ENCODE results near the gene ARL2BP. TPM values are rescaled to one million over a fixed set of nuclear protein-coding genes. Genes with fewer than 3 reads are reported as not detected.

Gene ARL2BP
- total RNA-seq, 1 experiment from 2014 or later, result 94.4 TPM

DNA sequence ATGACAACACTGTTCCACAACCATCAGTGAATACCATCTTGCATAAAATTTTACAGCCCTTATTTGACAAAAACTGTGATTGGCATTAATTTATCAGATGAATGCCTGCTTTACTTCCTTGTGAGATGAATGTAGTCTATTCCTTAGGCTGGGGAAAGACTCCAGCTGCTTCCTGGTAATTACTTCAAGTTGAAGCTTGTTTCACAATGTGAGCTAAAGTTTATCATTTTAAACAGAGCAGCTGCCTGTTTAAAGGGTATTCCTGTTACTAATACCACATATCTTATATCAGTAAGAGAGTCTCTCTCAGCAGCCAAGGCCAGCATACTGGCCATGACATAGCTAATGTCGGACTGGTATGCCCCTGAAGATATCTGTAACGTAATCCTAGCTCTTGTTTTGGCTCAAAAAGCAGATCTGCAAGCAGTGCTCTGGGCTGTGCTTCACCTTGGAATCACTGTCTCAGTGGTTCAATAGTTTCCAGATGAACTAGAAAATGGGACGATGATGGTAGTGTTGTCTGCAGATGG is 13.2 kb upstream of the ARL2BP start:
- CTCF ChIA-PET, result no interaction called here
- POLR2A ChIA-PET, result interaction anchor here (0.6 to 1.3 kb wide), 2 partner anchors 14 to 18 kb away, joined by 3 read pairs; no protein-coding TSS in a partner anchor
- no peaks in the 10 kb centered on the region for H3K9me3 Mint-ChIP-seq (ENCODE audit: unreplicated experiment)
- intact Hi-C loops (cut with micrococcal nuclease), result no loop called here
- BruUV-seq (replicated peaks), result no TSS peak
- no peaks in the 10 kb centered on the region for H3K27me3 Mint-ChIP-seq (ENCODE audit: insufficient read depth, unreplicated experiment)
- H3K4me3 Mint-ChIP-seq (ENCODE audit: unreplicated experiment), result no peak overlapping the region
- peaks cover 98% of the 10 kb centered on the region for H3K36me3 Mint-ChIP-seq (ENCODE audit: insufficient read depth, unreplicated experiment)
- no peak overlapping the region for H3K27ac Mint-ChIP-seq (ENCODE audit: low read depth, unreplicated experiment)
- TF ChIP-seq CTCF (IDR thresholded peaks at IDR 0.05; ENCODE audit: unreplicated experiment), result no peak
- peaks cover 5% of the 10 kb centered on the region for H3K4me1 Mint-ChIP-seq (ENCODE audit: insufficient read depth, unreplicated experiment)
- DNase-seq (ENCODE audit: unreplicated experiment), result no peak

- ChIA-PET POLR2A (no interaction called here), CTCF (interaction anchor here (0.6 to 1.0 kb wide), 2 partner anchors 15 to 150 kb away, joined by 3 read pairs; no protein-coding TSS in a partner anchor)
- Mint-ChIP-seq H3K36me3 (ENCODE audit: insufficient read depth, unreplicated experiment) (peaks cover 89% of the 10 kb centered on the region), H3K4me3 (ENCODE audit: unreplicated experiment) (no peak overlapping the region), H3K9me3 (ENCODE audit: unreplicated experiment) (no peaks in the 10 kb centered on the region), H3K4me1 (ENCODE audit: insufficient read depth, unreplicated experiment) (peaks cover 5% of the 10 kb centered on the region), H3K27ac (ENCODE audit: low read depth, unreplicated experiment) (no peak overlapping the region), H3K27me3 (ENCODE audit: insufficient read depth, unreplicated experiment) (no peaks in the 10 kb centered on the region)
- no TSS peak for BruUV-seq (replicated peaks)
- intact Hi-C loops (cut with micrococcal nuclease), result no loop called here
- TF ChIP-seq CTCF (IDR thresholded peaks at IDR 0.05; ENCODE audit: unreplicated experiment), result no peak
- no peak for DNase-seq (ENCODE audit: unreplicated experiment)
Observed at GRCh38 chr16:57233944-57234706, 10.9 kb upstream of the ARL2BP start.

GRCh38 chr16:57234707-57235092 is 10.4 kb upstream of the ARL2BP start:
- no TSS peak for BruUV-seq (replicated peaks)
- no peak overlapping the region for H3K4me3 Mint-ChIP-seq (ENCODE audit: unreplicated experiment)
- no peaks in the 10 kb centered on the region for H3K27me3 Mint-ChIP-seq (ENCODE audit: insufficient read depth, unreplicated experiment)
- no peak overlapping the region for H3K27ac Mint-ChIP-seq (ENCODE audit: low read depth, unreplicated experiment)
- no peak for TF ChIP-seq CTCF (IDR thresholded peaks at IDR 0.05; ENCODE audit: unreplicated experiment)
- H3K4me1 Mint-ChIP-seq (ENCODE audit: insufficient read depth, unreplicated experiment), result peaks cover 5% of the 10 kb centered on the region
- no peak for DNase-seq (ENCODE audit: unreplicated experiment)
- ChIA-PET POLR2A (interaction anchor here (1.6 to 2.0 kb wide), 3 partner anchors 9 to 13 kb away, joined by 4 to 12 read pairs (median 11); partner anchors contain the start of gene ARL2BP), CTCF (interaction anchor here (0.8 to 1.3 kb wide), 5 partner anchors 13 to 184 kb away, joined by 3 to 4 read pairs (median 3); no protein-coding TSS in a partner anchor)
- peaks cover 89% of the 10 kb centered on the region for H3K36me3 Mint-ChIP-seq (ENCODE audit: insufficient read depth, unreplicated experiment)
- H3K9me3 Mint-ChIP-seq (ENCODE audit: unreplicated experiment), result no peaks in the 10 kb centered on the region
- intact Hi-C loops (cut with micrococcal nuclease), result no loop called here
